Caco-2 (cell line): Measurements from ENCODE around the gene MEF2C. TPM values are rescaled to one million over a fixed set of nuclear protein-coding genes. Genes with fewer than 3 reads are reported as not detected.

Source experiments
- BruUV-seq: library from RNA; stranded (reverse); fragments of 400-500 nt; replicated peaks from 2 replicates; lab custom pipeline; 2021; lab: Mats Ljungman, UMichigan
- CTCF ChIA-PET: fragments of 300-600 bp; sonication (Branson Sonifier 250); formaldehyde crosslinking; loops from one replicate; lab custom pipeline; 2022; ENCODE audit warnings: antibody characterized with exemption; lab: Charles Lee
- POLR2A ChIA-PET: fragments of 300-600 bp; sonication (Branson Sonifier 250); formaldehyde crosslinking; loops from one replicate; lab custom pipeline; 2022; ENCODE audit warnings: antibody characterized with exemption; lab: Charles Lee
- DNase-seq, 2 experiments: peaks; one replicate each; pipeline versions ENCODE4 v3.0.0 to v3.0.0-alpha.2; 2020 to 2022
- H3K27me3 ChIP-seq: replicated peaks from 2 replicates; pipeline ENCODE4 v1.6.0; 2011; ENCODE audit warnings: low read length; ENCODE audit not compliant: control insufficient read depth, insufficient read depth
- H3K36me3 ChIP-seq: 2 replicates; pipeline ENCODE4 v1.5.1; 2011; ENCODE audit warnings: low read length; ENCODE audit not compliant: control insufficient read depth, insufficient read depth
- H3K4me1 ChIP-seq: fragments of 250-450 bp; sonication (Bioruptor Pico); 2 replicates; pipeline ENCODE4 v1.5.1; 2020; ENCODE audit warnings: mild to moderate bottlenecking
- H3K4me3 ChIP-seq: 2 replicates; pipeline ENCODE4 v1.5.1; 2011; ENCODE audit warnings: low read depth, mild to moderate bottlenecking, control low read depth, low read length
- H3K9me3 ChIP-seq: fragments of 250-450 bp; sonication (Bioruptor Pico); 2 replicates; pipeline ENCODE4 v1.5.1; 2020; ENCODE audit warnings: mild to moderate bottlenecking, moderate library complexity
- H3K27ac Mint-ChIP-seq: one replicate; pipeline ENCODE4 v1.8.0; 2022; ENCODE audit warnings: mixed read lengths; ENCODE audit not compliant: unreplicated experiment
- H3K27me3 Mint-ChIP-seq: one replicate; pipeline ENCODE4 v1.8.0; 2022; ENCODE audit warnings: mixed read lengths; ENCODE audit not compliant: insufficient read depth, unreplicated experiment
- H3K36me3 Mint-ChIP-seq: one replicate; pipeline ENCODE4 v1.8.0; 2022; ENCODE audit warnings: mild to moderate bottlenecking, mixed read lengths; ENCODE audit not compliant: insufficient read depth, unreplicated experiment
- H3K4me1 Mint-ChIP-seq: one replicate; pipeline ENCODE4 v1.8.0; 2022; ENCODE audit warnings: low read depth, mixed read lengths; ENCODE audit not compliant: unreplicated experiment
- H3K4me3 Mint-ChIP-seq: one replicate; pipeline ENCODE4 v1.8.0; 2022; ENCODE audit warnings: mild to moderate bottlenecking, moderate library complexity, mixed read lengths; ENCODE audit not compliant: unreplicated experiment
- H3K9me3 Mint-ChIP-seq: one replicate; pipeline ENCODE4 v1.8.0; 2022; ENCODE audit warnings: mixed read lengths; ENCODE audit not compliant: unreplicated experiment
- intact Hi-C: fragments of 100-400 bp; cut with micrococcal nuclease; formaldehyde crosslinking; loops from one replicate; pipeline ENCODE4 v1.10.0; 2022; ENCODE audit not compliant: unreplicated experiment
- total RNA-seq: library from RNA; stranded (reverse); gene quantifications from 2 replicates; pipeline ENCODE4 v1.2.3, GENCODE V29; 2022
- TF ChIP-seq, protein P1 (sequence below), 2 experiments: fragments of 200-600 bp in 1 of 2; IDR thresholded peaks; 1 replicate in 1 of 2; 2 replicates in 1 of 2; pipeline versions ENCODE4 v1.5.1 to v1.8.0; 2011 to 2022; ENCODE audit warnings: antibody characterized with exemption in 1 of 2, control low read depth in 1 of 2, inconsistent platforms in 1 of 2, low read depth in 1 of 2, low read length in 1 of 2, mild to moderate bottlenecking in 1 of 2, moderate library complexity in 1 of 2; ENCODE audit not compliant: insufficient read depth in 1 of 2, severe bottlenecking in 1 of 2, unreplicated experiment in 1 of 2

MEF2C gene
- total RNA-seq, 1 experiment from 2014 or later: 1.5 TPM

DNA sequence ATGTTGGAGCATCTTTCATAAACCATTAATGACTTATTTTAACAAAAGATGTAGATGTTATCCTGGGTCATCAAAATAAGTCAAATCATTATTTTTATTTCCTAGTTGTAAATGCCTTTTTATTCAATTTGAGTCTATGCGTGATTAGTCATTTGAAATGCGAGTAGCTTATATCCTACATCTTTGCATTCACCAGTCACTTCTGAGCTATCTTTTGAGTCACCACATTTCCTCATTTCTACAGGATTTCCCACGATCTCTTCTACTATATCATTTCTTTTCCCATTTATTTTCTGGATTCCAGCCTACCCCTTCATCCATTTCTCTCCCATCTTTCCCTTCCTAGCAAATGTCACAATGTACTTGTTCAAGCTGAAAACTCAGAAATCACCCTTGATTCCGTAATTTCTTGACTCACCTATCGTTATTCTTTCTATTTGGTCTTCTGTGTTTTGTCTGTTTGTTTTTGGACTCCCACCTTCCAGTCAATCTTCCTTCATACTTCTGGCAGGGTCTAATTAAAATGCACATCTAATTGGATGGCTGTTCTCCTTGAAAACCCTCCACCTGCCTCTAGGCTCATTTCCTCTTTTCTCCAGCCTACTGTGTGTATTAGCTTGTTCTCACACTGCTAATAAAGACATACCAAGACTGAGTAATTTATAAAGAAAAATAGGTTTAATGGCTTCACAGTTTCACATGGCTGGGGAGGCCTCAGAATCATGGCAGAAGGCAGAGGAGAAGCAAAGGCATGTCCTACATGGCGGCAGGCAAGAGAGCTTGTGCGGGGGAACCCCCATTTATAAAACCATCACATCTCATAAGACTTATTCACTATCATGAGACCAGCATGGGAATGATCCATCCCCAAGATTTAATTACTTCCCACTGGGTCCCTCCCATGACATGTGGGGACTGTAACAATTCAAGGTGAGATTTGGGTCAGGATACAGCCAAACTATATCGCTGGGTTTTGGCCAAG is 112.4 kb downstream of the MEF2C start:
- POLR2A ChIA-PET: no interaction called here

DNA sequence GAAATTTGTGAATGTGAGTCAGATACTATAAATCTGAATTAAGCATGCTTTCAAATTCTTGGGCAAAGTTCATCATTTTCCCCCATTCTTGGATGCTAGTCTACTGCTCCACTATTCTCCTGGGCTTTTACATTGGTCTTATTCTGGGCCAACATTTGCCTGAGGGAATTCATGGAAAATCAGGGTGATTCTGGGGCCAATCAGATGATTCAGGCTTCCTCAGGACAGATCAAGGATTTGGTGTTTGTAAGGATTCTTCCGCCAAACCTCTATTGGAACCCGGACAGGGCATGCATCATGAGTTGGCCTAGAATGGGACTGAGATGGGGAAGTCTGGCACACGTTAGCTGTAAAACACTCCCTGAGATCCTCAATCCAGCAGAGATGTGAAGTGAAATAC is 113.8 kb downstream of the MEF2C start:
- TF ChIP-seq, protein P1, sequence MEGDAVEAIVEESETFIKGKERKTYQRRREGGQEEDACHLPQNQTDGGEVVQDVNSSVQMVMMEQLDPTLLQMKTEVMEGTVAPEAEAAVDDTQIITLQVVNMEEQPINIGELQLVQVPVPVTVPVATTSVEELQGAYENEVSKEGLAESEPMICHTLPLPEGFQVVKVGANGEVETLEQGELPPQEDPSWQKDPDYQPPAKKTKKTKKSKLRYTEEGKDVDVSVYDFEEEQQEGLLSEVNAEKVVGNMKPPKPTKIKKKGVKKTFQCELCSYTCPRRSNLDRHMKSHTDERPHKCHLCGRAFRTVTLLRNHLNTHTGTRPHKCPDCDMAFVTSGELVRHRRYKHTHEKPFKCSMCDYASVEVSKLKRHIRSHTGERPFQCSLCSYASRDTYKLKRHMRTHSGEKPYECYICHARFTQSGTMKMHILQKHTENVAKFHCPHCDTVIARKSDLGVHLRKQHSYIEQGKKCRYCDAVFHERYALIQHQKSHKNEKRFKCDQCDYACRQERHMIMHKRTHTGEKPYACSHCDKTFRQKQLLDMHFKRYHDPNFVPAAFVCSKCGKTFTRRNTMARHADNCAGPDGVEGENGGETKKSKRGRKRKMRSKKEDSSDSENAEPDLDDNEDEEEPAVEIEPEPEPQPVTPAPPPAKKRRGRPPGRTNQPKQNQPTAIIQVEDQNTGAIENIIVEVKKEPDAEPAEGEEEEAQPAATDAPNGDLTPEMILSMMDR (IDR thresholded peaks at IDR 0.05; ENCODE audit: insufficient read depth in 1 of 2, low read depth in 1 of 2, low read length in 1 of 2, severe bottlenecking in 1 of 2, unreplicated experiment in 1 of 2): no peak
- no peaks in the 10 kb centered on the region for H3K27me3 ChIP-seq
- H3K9me3 ChIP-seq: no peaks in the 10 kb centered on the region
- no TSS peak for BruUV-seq
- H3K36me3 Mint-ChIP-seq: no peaks in the 10 kb centered on the region
- no peaks in the 10 kb centered on the region for H3K4me1 ChIP-seq
- POLR2A ChIA-PET: no interaction called here
- no peak overlapping the region for H3K27ac Mint-ChIP-seq
- intact Hi-C loops: no loop called here
- no peaks in the 10 kb centered on the region for H3K36me3 ChIP-seq
- H3K4me3 Mint-ChIP-seq: no peak overlapping the region
- H3K27me3 Mint-ChIP-seq: peaks cover 2% of the 10 kb centered on the region
- CTCF ChIA-PET: no interaction called here
- no peaks in the 10 kb centered on the region for H3K4me1 Mint-ChIP-seq
- DNase-seq: no peak
- H3K4me3 ChIP-seq: no peak overlapping the region
- no peaks in the 10 kb centered on the region for H3K9me3 Mint-ChIP-seq

More for the DNA sequence above, 112.4 kb downstream of the MEF2C start:
- Histone ChIP-seq H3K27me3 (no peaks in the 10 kb centered on the region), H3K4me3 (no peak overlapping the region), H3K36me3 (no peaks in the 10 kb centered on the region), H3K4me1 (no peaks in the 10 kb centered on the region), H3K9me3 (no peaks in the 10 kb centered on the region)
- no TSS peak for BruUV-seq
- Mint-ChIP-seq H3K4me3 (no peak overlapping the region), H3K27ac (no peak overlapping the region), H3K36me3 (no peaks in the 10 kb centered on the region), H3K27me3 (peaks cover 2% of the 10 kb centered on the region), H3K4me1 (no peaks in the 10 kb centered on the region), H3K9me3 (no peaks in the 10 kb centered on the region)
- TF ChIP-seq, protein P1 (IDR thresholded peaks at IDR 0.05; ENCODE audit: insufficient read depth in 1 of 2, low read depth in 1 of 2, low read length in 1 of 2, severe bottlenecking in 1 of 2, unreplicated experiment in 1 of 2): no peak
- CTCF ChIA-PET: no interaction called here
- intact Hi-C loops: no loop called here
- no peak for DNase-seq

DNA sequence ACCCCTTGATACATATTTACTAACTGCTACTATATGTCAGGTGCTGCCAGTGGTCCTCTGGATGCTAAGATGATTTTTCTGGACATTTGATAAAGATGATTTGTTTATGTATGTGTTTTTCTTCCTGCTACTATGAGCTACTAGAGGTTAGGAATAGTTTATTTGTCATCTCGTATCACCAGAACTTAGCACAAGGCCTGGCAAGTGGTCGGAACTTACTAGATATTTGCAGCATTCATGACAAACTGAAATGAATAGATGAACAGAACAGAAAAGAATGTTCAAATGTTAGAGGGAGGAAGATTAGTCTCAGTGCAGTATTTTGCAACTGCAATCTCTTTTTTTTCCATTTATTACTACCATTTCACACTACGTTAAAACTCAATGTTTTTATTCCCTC is 114.6 kb downstream of the MEF2C start:
- Mint-ChIP-seq H3K27me3 (peaks cover 2% of the 10 kb centered on the region), H3K36me3 (no peaks in the 10 kb centered on the region), H3K4me1 (no peaks in the 10 kb centered on the region), H3K27ac (no peak overlapping the region), H3K9me3 (no peaks in the 10 kb centered on the region), H3K4me3 (no peak overlapping the region)
- no TSS peak for BruUV-seq
- no peaks in the 10 kb centered on the region for H3K27me3 ChIP-seq
- POLR2A ChIA-PET: no interaction called here
- no peaks in the 10 kb centered on the region for H3K36me3 ChIP-seq
- H3K9me3 ChIP-seq: no peaks in the 10 kb centered on the region
- intact Hi-C loops: no loop called here
- CTCF ChIA-PET: no interaction called here
- no peaks in the 10 kb centered on the region for H3K4me1 ChIP-seq
- DNase-seq: no peak
- TF ChIP-seq, protein P1 (IDR thresholded peaks at IDR 0.05; ENCODE audit: insufficient read depth in 1 of 2, low read depth in 1 of 2, low read length in 1 of 2, severe bottlenecking in 1 of 2, unreplicated experiment in 1 of 2): no peak
- no peak overlapping the region for H3K4me3 ChIP-seq
